NCI-H146 treated with DMSO at 0.1 percent for 48 hours (cell line): Measurements from ENCODE around the gene SHISA3.

ENCODE experiments used
- DNase-seq: peaks from one replicate; lab custom pipeline; 2025; ENCODE audit not compliant: unreplicated experiment; lab: John Stamatoyannopoulos, UW

The SHISA3 gene

DNA sequence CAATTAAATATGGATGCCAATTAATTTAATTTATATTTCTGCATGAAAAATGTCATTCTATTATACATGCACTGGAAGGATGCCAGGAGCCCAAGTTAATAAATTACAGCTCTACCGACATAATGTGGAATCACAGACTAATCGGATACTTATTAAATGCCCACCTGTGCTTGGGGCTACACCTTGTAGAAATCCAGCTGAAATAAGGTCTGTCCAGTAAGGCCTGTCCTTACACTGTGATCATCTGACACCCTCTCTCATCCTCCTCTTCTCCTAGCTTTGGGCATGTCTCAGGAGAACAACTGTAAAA lies 6.0 kb upstream of the SHISA3 start:
- DNase-seq, result no peak

DNA sequence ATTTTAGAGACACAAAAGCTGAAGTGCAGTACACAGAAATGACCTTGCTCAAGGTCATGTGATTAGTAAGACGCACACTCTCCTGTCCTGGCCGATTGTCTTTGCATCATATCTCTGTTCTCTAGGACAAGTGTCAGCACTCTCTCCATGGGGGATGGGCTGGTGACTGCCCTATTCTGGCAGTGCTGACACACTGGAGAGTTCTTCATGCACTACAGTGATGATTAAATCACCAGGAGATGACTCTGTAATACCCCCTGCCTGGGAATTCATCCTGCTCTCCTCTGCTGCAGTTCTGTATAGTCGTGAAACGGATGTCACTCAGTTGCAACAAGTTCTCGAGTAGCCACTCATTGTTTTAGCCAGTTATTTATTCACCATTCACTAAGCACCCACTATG lies 5.3 kb upstream of the SHISA3 start:
- no peak for DNase-seq

DNA sequence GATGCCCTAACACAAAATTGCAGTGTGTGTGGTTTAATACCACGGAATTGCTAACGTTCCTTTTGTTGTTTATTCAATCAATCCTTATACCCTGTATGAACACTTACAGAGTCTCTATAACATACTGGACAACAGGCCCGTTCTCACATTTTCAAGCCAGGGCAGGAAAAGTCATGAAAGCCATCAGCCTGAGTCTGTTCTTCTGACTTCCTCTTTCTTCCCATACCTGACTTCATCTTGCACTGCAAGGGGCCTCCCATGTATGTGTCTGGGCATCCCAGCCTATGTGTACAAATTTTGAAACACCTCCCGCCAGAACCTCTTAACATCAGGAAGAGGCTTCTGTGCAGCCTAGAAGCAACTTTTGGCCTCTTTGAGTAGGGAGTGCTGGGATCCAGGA lies 4.9 kb upstream of the SHISA3 start:
- DNase-seq, result no peak

DNA sequence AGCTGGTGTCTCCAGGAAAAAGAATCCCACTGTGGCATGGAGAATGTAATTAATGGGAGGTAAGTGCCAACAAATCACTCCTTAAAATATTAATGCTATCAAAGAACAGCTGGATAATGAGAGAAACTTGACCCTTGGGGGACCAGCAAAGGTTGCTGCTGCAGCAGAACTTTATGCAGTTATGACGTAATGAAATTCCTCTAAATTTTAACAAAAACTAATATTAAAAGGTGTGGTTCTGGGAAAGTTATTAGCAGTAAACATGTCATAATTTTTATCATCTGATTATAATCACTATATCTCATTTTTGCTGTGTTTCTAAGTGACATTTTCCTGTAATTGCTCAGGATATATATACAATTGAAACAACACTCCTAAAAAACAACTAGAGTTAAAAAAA lies 1.7 kb upstream of the SHISA3 start:
- no peak for DNase-seq

DNA sequence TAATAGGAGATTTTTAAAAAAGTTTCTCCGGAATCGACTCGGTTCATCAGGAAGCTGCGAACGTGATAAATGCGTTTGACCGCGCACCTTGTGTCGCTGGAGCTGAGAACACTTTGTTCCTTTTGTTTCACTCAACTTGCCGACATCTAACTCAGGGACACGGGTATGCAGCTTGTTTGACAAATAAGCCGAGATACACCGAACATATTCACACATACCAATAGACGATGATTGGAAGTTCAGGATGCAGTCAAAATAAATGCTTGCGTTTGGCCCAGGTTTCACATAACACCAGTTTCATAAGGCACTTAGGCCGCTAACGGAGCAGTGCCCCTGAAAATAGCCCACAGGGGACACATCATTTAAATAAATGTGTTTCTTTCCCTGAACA lies 932 bp upstream of the SHISA3 start:
- no peak for DNase-seq

DNA sequence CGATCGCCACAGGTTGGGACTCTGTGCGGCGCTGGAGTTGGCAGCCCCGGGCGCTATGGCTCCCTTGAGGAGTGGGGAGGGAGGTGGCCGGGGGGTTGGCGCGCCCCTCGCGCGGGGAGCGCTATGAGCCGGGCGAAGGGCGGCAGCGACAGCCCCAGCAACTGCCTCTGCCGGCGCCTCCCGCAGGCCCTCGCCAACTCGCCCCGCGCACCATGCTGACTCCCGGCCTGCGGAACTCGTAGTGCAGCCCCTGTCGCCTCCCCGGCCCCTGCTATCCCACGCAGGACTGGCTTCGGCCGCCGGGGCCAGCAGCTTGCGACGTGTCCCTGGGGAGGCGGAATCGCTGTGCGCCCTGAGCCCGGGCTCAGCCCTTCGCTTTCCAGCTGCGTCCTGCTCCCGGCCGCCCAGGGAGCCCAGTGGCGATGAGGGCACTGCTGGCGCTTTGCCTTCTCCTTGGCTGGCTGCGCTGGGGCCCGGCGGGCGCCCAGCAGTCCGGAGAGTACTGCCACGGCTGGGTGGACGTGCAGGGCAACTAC lies 415 bp downstream of the SHISA3 start:
- DNase-seq, result no peak

DNA sequence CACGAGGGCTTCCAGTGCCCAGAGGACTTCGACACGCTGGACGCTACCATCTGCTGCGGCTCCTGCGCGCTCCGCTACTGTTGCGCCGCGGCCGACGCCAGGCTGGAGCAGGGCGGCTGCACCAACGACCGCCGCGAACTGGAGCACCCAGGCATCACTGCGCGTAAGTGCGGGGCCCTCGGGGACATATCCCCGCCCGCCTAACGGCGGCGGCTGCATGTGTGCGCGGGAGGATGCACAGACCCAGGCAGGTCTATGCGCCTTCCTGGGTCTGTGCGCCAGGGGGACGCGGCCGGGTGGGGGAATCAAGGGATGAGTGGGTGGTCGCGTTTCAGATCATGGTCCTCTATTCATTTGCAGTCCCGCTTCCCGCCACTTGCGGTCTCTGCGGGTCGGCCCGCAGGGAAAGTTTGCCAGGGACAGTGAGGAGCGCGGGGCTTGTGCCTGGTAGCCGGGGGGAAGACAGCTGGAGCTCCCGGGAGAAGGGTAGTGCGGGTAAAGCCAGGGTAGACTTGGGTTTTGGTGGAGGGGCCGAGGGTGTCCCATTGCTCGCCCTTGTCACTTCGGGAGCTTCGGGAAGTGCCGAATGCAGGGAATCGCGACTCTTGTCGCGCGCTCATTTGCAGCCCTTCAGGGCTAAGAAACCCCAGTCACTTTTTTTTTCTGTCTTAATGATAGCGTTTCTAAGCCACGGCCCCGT lies 1.0 kb downstream of the SHISA3 start:
- no peak for DNase-seq

DNA sequence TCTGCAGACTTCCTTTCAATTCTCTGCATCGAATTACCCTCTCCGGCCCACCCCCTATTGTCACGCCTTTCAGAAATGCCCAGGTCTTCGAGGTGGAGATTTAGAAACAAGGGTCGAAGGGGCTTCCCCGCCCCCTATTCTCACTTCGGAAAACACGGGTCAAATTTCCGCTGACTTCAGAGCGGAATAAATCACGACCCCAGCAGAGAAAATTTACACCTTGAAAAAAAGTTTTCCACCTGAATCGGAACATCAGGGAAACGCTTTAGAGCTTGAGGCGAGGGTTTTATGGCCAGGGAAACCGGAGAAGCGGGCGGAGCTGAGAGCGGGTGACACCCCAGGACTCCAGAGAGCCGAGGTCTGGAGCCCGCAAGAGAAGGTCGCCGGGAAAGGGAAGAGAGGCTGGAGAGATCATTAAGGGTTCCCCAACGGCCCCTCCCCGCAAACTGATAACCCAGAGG lies 1.6 kb downstream of the SHISA3 start:
- no peak for DNase-seq

DNA sequence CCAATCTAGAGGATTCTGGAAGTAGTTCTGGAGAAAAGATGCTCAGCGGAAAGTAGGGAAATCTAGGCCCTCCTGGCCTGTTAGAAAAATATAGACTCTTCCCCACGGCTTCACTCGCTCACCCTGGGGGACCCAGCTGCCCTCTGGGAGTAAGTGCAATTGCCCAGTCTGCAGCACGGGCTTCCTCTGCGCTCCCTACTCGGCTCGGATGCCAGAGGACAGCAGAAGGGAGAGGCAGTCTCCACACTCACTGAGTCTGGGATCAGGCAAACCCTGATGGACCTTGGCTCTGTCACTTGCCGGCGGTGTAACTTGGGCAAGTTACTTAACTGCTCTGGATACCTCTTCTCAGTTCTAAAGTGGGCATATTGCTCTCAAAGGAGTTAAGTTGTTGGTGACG lies 2.1 kb downstream of the SHISA3 start:
- DNase-seq, result no peak

DNA sequence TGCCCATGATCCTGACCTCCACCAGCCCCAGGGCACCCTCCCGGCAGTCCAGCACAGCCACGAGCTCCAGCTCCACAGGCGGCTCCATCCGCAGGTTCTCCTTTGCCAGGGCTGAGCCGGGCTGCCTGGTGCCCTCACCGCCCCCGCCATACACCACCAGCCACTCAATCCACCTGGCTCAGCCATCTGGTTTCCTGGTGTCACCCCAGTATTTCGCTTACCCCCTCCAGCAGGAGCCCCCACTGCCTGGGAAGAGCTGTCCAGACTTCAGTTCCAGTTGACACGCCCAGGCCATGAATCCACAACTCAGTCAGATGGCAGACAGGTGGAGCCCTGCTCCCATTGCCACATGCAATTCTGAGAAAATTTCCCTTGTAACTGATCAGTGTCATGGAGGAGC lies 3.9 kb downstream of the SHISA3 start:
- DNase-seq, result no peak

DNA sequence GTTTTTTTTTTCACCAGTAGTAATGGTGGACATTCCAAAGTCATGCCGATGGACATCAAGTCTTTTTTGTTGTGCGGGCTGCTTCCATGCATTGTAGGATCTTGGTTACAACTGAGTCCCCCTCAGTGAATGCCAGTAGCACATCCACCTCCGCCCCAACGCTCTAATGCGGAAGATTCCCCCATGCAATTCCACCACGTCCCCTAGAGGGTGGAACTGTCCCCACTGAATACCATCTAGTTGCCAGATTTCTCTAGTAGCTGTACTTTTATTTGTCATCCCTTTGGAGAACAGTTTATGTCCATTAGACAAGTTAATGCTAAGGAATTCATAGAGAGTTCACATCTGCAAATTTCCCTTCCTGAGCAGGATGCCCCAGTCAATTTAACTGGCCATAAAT lies 6.7 kb downstream of the SHISA3 start:
- DNase-seq, result no peak

DNA sequence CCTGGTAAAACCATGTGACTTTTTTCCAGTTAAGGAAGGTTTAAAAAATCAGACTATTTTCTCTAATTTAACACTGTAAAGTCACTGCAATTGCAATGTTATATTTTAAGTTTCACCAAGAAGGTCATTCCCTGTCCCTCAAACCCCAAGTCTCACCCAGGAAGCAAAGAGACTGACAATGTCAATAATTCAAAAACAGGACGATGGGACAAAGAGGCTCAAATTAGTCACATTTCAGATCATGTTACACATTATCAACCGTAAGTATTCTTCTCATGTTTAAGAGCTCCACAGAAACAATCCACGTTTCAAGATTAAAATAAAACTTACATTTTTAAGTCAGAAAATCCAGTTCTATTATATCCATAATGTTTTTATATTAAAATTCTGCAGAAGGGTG lies 13.2 kb downstream of the SHISA3 start:
- DNase-seq, result no peak

DNA sequence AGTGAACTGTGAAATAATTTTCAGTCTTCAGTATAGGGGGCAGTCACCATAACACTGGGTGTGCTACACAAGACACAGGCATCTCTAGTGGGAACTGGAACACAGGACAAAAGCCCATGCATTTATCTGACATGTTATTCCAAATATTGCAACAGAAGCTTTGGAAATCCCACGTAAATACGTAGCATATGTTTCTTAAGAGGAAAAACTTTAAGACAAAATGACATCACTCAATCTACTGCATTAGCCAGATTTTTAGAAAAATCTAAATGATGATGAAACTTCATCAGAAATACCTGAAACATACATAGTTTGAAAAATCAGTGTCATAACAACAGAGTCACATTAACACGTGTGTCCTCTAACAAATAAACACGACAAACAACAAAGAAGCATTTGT lies 14.5 kb downstream of the SHISA3 start:
- DNase-seq, result no peak

DNA sequence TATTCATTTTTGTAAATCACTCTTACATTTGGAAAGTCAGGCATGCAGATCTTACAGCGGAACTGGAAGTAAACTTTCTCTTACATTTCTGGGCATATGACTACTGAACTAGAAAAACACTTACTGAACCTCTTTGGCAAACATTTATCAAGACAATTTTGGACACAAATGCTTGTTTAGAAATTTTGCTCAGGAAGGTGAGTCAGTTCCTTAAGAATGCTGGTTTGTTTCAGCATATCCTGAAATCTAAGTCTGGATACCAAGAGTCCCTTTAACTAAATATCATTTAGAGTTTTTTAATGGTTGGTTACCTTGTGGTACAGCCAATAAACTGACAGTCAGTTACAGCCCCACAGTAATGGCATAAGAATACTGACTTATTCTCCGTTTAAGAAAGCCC lies 15.0 kb downstream of the SHISA3 start:
- no peak for DNase-seq

DNA sequence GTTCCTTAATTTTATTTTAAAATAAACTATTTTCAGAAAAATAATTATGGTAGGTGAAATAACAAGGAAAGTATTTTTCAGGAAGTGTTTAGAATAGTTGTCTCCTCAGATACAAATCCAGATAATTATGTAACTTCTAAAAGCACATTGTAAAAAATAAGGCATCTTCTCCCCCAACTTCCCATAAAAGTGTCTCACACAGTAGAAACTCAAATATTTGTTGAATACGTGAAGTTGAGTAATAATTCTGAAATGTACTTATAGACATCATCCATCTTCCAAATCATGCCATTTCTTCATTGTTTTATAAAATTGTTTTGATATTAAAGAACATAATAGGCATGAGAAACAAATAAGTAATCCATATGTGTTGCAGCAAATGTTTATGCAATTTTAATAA lies 18.0 kb downstream of the SHISA3 start:
- no peak for DNase-seq

DNA sequence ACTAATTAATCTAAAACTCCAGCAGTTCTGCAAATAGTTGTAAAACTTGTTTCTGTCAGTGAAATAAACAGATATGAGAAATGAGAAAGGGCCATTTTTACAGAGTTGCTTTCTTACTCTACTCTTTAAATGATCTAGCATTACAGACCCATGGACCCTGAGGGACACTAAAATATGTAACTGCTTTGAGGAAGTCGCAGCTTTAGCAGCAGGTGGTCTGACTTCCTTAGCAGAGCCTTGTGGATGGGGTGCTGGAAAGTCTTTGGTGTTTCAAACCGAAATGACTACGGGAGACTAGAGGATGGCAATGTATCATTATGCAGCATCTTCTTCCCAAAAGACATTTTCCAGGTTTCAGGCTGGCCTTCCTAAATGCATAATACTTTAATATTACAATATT lies 18.7 kb downstream of the SHISA3 start:
- DNase-seq, result no peak

DNA sequence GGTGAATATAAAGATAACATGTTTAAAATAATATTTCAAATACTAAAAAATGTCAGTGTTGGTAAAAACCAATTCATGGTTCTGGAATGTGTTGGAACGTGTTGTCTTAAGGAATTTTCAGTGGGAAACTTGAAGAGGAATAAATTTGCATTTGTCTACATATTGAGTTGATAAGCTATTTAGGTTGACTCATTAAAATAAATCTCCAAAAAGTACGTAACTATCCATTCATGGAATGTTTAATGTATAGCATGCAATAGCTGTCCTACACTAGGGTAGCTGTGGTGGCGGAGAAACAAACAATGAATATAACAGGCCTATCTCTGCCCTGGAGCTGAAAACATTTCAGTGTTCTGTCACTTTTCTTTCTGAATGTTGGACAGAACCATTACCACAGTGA lies 20.3 kb downstream of the SHISA3 start:
- DNase-seq, result no peak

DNA sequence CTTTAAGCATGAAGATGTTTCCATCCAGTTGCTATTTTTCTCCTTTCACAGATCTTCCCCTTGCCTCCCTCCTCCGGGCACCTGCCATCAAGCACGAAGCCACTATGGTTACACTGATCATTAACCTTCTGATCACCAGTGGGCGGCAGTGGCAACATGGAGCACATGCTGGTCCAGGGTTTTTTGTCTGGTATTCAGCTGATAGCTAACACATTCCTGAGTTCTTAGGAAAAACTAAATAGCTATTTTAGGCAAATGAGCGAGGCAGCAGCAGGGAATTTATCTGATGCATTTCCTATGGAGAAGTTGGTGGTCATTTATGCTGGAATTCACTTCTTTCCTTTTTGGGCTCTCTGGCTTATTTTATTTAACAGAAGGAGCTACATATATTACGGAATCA lies 22.9 kb downstream of the SHISA3 start:
- no peak for DNase-seq

DNA sequence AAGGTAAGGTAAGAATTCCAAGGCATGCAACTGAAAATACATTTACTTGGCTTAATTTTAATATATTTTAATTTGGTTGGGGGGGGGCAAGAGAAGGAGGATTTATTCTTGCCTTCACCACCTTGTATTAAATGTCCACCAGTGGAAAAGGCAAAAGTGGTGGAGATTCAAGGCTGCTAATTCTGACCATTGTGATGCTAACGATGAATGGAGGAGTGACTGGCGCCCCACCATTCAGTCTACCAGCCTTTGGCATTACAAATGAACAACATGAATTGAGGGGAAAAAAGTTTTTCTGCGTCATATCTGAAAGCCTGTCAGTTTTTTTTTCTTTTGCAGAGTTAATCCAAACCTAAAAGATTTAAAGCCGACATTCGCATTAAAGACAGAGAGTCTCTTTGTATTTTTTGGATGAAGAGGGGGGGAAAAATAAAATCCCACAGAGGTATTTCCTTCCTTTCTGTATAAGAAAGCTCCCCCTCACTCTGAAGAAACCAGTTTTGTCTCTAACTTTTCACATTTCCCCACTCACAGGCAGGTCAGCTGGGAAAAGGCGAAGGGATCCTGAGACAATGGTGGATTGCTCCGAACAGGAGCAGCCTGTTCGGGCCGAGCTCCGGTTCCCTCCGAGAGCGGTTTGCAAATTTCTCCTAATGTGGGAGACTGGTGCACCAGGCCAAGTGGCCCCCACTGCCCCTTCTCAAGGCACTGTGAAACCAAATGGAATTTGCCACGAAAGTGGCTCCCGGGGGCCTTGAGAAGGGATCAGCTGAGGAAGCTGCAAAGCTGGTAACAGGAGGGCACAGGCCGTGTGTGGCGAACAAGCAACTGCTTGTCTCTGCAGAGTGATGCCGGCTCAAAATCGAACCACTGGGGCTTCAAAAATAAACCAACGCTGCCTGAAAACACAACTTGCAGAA lies 28.1 kb downstream of the SHISA3 start:
- DNase-seq, result no peak

DNA sequence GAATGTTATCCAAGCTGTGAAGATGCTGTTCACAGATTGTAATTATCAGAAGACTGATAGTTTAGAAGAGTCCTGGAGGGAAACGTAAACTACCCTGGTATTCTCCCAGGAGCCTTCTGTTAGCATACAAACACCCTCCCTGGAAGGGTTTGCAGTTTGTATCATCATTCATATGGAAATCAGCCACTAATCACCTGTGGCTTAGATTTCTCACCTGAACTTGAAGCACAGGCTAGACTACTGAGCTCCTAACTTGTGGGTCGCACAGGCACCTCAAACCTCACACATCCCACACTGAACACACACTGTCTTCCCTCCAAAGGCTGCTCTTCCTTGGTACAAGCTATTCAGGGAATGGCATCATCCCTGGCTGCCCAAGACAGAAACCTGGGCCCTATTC lies 30.7 kb downstream of the SHISA3 start:
- no peak for DNase-seq

DNA sequence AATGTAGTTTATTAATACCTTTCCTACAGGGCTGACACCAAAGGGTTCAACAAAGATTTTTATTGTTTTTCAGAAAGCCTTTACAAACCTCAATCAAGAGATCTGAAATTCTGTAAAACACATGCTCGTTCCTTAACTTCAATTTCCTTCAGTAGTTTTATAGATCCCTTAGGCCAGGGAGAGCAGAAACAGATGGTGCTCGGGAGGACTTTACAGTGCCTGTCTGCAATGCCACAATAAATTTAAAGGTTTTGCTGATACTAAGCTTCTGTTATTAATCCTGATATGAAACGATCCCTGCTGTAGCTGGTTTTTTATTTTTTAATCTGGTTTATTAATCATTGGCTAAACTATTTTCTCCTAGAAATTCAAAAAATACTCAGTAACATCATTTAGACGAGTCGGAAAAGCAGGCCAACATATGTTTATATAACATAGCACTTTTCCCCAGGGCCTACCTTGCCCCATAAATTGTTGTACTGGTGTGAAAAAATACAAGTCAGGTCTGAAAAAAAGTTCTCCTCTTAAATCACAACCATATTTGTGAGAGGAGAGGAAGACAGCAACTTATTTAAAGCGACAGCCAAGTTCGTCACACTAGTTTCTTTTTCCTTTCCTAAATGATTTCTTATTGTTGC lies 39.8 kb downstream of the SHISA3 start:
- DNase-seq, result no peak

DNA sequence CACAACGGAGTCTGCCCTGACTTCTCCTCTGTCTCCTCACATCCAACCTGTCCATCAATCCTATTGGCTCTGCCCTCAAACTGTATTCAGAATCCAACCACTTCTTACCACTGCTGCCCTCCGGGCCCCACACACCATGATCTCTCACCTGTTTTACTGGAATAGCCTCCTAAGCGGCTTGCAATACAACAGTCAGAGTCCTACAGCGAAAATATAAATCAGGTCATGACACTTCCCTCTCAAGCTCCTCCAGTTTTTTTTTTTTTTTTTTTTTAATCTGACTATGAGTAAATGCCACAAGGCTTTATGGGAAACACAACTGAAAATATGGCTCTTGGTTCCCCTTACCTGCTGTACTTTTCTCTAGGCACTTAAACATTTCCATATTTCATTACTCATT lies 42.8 kb downstream of the SHISA3 start:
- no peak for DNase-seq
